GM06990 (cell line): ENCODE data around the gene TRIM29.

ENCODE experiments used
- DNase-seq: peaks from one replicate; pipeline ENCODE4 v3.0.0-alpha.2; 2011; ENCODE audit not compliant: insufficient read length; ENCODE audit errors: extremely low read depth
- H3K27me3 ChIP-seq: replicated peaks from 2 replicates; pipeline ENCODE4 v1.6.0; 2011; ENCODE audit warnings: low read length; ENCODE audit not compliant: control insufficient read depth, insufficient read depth
- H3K36me3 ChIP-seq: 2 replicates; pipeline ENCODE4 v1.5.1; 2011; ENCODE audit warnings: low read length; ENCODE audit not compliant: control insufficient read depth, insufficient read depth
- H3K4me3 ChIP-seq: replicated peaks from 2 replicates; pipeline ENCODE4 v1.5.1; 2011; ENCODE audit warnings: low read depth, mild to moderate bottlenecking, control low read depth, low read length
- CTCF ChIP-seq: IDR thresholded peaks from 2 replicates; pipeline ENCODE4 v1.5.1; 2011; ENCODE audit warnings: low read length, control low read depth, mild to moderate bottlenecking, inconsistent platforms; ENCODE audit not compliant: insufficient read depth, poor library complexity, severe bottlenecking

Gene TRIM29

GRCh38 chr11:120124355-120124754 lies 13.6 kb downstream of the TRIM29 start:
- Histone ChIP-seq H3K36me3 (no peaks in the 10 kb centered on the region), H3K27me3 (peaks cover 3% of the 10 kb centered on the region), H3K4me3 (no peak overlapping the region)
- DNase-seq, result no peak
- no peak for TF ChIP-seq CTCF

- TF ChIP-seq CTCF, result no peak
- Histone ChIP-seq H3K4me3 (no peak overlapping the region), H3K36me3 (no peaks in the 10 kb centered on the region), H3K27me3 (peaks cover 3% of the 10 kb centered on the region)
- no peak for DNase-seq
These were observed 14.0 kb downstream of the TRIM29 start for GRCh38 chr11:120123946-120124345.

- Histone ChIP-seq H3K27me3 (peaks cover 3% of the 10 kb centered on the region), H3K36me3 (no peaks in the 10 kb centered on the region), H3K4me3 (no peak overlapping the region)
- TF ChIP-seq CTCF, result no peak
- DNase-seq, result no peak
These were observed 14.8 kb downstream of the TRIM29 start for GRCh38 chr11:120122924-120123683.

- no peak for TF ChIP-seq CTCF
- H3K4me3 ChIP-seq, result no peak overlapping the region
These were observed 15.9 kb downstream of the TRIM29 start for GRCh38 chr11:120121914-120122473.

GRCh38 chr11:120121336-120121735 lies 16.6 kb downstream of the TRIM29 start:
- no peak for TF ChIP-seq CTCF
- no peak for DNase-seq
- Histone ChIP-seq H3K27me3 (no peaks in the 10 kb centered on the region; the same call in none of the 2 replicates), H3K36me3 (no peaks in the 10 kb centered on the region), H3K4me3 (no peak overlapping the region)

More at GRCh38 chr11:120121914-120122473, 15.9 kb downstream of the TRIM29 start:
- Histone ChIP-seq H3K36me3 (no peaks in the 10 kb centered on the region), H3K27me3 (no peaks in the 10 kb centered on the region; the same call in none of the 2 replicates)
- no peak for DNase-seq
